Measurements from ENCODE around the gene ZDHHC11.
"Not testable (repeated sequence)": the region's sequence is repeated elsewhere in the genome, so short reads cannot be mapped to it uniquely, and the experiment has no call there.

Gene ZDHHC11

DNA sequence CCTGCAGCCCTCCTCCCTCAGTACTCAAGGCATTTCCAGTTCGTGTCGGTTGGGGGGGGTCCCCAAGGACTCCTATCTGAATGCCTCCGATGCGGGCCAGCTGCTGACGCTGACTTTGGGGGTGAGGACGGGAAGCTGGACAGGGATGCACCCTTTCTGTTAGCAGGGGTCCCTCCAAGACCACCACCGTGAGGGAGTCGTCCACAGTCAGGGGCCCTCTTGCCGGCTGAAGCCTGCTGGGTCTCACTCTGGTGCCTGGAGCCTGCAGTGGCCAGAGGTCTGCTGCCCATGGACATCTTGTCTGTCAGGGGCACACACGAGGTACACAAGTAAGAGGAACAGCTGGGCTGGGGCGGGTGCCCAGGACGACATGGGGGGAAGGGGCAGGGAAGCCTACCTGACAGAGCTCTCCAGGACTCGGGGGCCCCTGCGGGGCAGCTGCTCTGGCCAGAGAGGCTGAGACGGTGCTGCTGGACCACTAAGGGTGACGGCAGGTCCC, 9.1 kb upstream of the ZDHHC11 start:
- DNase-seq: no peak

DNA sequence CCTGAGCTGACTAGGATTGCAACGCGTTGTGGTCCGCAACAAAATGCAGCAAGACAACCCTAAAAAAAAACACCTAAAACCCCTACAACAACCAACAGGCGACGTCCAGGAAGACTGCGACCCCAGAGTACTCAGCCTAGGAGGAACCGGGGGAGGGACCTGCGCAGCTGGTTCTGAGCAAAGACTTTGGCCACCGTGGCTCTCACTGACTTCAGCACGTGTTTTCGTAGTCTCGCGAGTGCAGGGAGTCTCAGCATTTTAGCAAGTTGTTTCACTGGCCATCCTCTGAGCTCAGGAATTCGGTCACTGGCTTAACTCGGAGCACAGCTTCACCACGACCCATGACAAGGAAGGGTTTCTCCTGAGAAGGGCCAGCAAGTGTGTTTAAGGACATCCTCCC, 8.6 kb upstream of the ZDHHC11 start:
- DNase-seq: no peak

DNA sequence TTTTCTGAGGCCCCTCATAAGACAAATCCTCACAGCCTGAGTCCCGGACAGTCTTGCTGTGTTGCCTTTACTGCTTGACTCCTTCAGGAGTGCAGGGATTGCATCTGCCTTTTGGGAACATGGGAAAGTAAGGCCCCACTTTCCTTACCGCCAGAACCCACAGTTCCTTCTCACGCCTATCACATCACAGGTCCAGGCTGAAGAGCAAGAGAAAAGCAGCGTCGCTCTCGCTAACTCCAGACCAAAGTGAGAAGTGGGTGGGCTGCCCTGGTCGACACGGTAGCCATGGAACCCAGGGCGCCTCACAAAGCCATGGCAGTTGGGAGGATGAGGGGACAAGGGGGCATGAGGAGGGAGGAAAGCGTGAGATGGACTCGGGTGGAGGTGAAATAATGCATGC, 7.9 kb upstream of the ZDHHC11 start:
- DNase-seq: no peak

GRCh38 chr5:856531-857425, 6.0 kb upstream of the ZDHHC11 start:
- DNase-seq: no peak

DNA sequence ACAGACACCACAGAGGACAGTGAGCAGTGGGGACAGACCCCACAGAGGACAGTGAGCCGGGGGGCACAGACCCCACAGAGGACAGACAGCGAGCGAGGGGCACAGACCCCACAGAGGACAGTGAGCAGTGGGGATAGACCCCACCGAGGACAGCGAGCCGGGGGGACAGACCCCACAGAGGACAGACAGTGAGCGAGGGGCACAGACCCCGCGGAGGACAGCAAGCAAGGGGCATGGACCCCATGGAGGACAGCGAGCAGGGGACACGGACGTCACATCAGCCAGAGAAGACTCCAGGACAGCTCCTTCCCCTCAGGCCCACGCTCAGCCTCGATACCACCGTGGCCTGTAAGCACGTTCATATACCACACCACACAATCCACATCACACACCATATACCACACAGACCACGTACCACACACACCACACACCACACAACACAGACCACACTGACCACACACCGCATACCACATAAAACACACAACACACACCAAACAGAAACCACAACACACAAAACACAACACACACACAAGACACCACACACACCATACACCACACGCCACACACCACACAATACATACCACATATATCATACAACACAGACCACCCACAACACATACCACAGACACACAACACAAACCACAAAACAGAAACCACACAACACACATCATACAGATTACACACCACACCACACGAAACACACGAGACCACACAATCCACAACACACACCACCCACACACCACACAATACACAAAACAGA, 5.2 kb upstream of the ZDHHC11 start:
- DNase-seq: no peak

- no peak for DNase-seq
These were observed 4.4 kb upstream of the ZDHHC11 start for GRCh38 chr5:854966-855743.

- no peak for DNase-seq
These were observed 3.4 kb upstream of the ZDHHC11 start for GRCh38 chr5:854217-854616.

DNA sequence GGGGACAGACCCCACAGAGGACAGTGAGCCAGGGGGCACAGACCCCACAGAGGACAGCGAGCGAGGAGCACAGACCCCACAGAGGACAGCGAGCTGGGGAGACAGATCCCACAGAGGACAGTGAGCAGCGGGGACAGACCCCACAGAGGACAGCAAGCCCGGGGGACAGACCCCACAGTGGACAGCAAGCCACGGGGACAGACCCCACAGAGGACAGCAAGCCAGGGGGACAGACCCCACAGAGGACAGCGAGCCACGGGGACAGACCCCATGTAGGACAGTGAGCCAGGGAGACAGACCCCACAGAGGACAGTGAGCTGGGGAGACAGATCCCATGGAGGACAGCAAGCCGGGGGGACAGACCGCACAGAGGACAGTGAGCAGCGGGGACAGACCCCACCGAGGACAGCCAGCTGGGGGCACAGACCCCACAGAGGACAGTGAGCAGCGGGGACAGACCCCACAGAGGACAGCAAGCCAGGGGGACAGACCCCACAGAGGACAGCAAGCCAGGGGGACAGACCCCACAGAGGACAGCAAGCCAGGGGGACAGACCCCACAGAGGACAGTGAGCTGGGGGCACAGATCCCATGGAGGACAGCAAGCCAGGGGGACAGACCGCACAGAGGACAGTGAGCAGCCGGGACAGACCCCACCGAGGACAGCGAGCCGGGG, 2.8 kb upstream of the ZDHHC11 start:
- not testable (repeated sequence) for DNase-seq

DNA sequence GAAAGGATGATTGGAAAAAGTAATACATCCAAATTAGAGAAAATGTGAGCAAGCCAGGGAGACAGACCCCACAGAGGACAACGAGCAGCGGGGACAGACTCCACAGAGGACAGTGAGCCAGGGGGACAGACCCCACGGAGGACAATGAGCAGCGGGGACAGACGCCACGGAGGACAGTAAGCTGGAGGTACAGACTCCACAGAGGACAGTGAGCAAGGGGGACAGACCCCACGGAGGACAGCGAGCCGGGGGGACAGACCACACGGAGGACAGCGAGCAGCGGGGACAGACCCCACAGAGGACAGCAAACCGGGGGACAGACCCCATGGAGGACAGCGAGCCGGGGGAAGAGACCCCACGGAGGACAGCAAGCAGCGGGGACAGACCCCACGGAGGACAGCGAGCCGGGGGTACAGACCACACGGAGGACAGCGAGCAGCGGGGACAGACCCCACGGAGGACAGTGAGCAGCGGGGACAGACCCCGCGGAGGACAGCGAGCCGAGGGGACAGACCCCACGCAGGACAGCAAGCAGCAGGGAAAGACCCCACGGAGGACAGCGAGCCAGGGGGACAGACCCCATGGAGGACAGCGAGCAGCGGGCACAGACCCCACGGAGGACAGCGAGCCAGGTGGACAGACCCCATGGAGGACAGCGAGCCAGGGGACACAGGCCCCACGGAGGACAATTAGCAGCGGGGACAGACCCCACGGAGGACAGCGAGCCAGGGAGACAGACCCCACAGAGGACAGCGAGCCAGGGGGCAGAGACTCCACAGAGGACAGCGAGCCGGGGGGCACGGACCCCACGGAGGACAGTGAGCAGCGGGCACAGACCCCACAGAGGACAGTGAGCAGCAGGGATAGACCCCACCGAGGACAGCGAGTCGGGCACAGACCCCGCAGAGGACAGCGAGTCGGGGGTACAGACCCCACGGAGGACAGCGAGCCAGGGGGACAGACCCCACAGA, 1.9 kb upstream of the ZDHHC11 start:
- DNase-seq: no peak

DNA sequence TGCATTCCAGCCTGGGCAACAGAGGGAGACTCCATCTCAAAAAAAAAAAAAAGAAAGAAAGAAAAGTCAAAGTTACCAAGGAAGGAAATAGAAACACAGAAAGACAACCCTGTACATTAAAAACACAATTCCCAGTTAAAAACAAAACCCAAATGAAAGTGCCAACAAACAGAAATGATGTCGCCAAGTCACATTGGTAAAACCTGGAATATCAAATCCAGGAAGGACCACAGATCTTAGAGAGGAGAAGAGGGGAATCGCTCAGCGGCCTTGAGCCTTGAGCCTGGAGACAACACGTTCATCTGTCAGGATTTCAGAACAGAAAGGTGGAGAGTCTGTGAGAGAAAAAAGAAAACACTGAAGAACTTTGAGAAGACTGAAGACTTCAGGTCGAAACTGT, 1.2 kb upstream of the ZDHHC11 start:
- DNase-seq: no peak

DNA sequence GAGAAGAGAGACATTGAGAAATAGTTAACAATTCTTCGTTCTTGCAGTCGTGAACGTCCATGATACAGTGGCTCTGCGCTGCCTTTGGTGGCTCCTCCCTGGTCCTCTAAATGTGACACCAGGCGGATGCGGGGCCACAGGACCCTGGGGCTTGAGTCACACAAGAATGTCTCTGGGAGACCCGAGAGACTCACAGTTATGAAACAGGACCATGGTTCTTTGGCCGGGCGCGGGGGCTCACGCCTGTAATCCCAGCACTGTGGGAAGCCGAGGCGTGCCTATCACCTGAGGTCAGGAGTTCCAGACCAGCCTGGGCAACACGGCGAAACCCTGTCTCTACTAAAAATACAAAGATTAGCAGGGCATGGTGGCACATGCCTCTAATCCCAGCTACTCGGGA, 767 bp upstream of the ZDHHC11 start:
- no peak for DNase-seq

GRCh38 chr5:851076-851475, 290 bp upstream of the ZDHHC11 start:
- DNase-seq: no peak

DNA sequence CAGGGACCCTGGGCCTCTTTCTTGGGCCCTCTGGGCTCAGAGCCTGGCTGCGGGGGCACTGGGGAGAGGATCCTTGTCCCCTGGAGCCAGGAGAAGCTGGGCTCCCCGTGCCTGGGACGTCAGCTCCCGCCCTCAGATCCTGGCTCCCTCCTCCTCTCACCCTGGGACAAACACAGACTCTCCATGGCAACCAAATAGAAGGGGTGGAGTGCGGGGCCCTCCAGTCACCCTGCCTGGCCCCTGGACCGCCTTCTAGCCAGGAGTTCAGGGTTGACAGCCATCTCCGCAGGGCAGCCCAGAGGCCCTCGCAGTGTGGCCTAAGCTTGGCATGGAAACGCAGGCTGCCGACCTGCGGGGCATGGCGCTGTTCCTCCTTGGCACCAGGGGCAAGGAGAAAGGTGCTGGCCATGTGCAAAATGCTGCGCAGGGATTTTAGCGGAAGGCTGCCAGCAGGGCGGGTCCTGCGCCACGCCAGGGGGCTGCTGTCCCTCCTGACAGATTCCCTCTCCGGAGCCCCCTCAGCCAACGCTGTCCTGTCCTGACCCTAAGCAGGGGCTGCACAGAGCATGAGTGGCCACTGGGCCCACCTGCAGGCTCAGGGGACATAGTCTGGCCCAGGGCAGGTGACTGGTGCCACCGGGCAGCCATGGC, 1.0 kb downstream of the ZDHHC11 start:
- DNase-seq: no peak

GRCh38 chr5:848671-849111, 2.1 kb downstream of the ZDHHC11 start:
- no peak for DNase-seq

DNA sequence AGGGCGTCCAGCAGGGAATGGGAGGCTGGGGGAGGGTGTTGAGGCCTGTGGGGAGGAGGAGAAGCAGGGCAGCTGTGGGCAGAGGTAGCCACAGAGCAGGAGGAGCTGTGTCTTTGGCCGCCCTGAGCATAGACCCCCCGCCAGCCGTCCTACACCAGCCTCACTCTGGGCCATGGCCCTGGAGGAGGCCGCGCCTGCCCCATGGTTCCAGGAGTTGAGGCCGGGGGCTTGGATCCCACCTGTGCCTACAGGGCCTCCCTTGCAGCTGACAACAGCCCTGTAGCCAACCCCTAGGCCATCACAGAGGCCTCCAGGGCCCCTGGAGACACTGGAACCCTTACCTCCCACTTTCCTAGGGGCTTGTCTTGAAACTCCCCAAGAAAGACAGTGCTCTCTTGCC, 3.0 kb downstream of the ZDHHC11 start:
- DNase-seq: not testable (repeated sequence)

GRCh38 chr5:847212-847611, 3.6 kb downstream of the ZDHHC11 start:
- DNase-seq: not testable (repeated sequence)

DNA sequence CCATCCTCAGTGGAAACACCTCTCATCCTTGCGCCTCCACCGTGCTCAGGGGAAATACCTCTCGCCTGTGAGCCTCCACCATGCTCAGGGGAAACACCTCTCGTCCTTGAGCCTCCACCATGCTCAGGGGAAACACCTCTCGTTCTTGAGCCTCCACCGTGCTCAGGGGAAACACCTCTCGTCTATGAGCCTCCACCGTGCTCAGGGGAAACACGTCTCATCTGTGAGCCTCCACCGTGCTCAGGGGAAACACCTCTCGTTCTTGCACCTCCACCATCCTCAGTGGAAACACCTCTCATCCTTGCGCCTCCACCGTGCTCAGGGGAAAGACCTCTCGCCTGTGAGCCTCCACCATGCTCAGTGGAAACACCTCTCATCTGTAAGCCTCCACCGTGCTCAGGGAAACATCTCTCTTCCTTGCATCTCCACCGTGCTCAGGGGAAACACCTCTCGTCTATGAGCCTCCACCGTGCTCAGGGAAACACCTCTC, 4.1 kb downstream of the ZDHHC11 start:
- DNase-seq: not testable (repeated sequence)

DNA sequence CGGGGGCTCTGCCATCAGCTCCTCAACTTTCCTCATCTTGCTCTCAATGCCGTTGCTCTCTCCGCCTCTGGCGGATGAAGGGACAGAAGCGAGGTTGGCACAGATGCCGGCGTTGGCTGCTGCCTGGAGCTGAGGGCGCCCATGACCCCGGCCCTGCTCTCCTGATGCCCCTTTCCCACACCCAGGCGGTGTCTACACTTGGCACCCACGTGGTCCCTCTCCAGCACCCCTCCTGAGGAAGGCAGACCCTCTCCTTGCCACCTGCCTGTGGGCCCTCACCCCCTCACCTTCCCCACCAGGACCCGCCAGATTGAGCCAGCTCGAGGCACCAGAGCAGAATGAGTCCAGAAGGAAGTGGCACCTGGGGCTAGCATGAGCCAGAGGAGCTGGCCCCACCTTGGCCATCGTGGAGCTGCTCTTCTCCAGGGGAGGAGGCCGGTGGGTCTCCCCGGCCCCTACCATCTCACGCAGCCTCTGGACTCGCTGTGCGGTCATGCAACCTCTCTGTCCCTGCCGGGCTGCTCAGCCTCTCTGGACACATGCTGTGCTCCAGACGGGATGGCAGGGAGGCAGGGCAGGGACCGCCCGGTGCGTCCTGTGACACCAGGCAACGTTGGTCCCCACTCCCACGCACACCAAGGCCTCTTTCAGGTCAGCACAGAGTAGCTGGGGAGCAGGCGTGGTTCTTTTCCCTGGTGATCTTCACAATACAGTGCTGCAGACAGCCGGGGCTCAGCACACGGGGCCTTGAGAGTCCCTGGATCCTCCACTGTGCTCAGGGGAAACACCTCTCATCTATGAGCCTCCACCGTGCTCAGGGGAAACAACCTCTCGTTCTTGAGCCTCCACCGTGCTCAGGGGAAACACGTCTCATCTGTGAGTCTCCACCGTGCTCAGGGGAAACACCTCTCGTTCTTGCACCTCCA, 4.8 kb downstream of the ZDHHC11 start:
- not testable (repeated sequence) for DNase-seq

Data from C1 segment of cervical spinal cord (tissue), 14 donors.